GM12864 (cell line): ENCODE results near the gene RPGRIP1L.

Source experiments
- DNase-seq: peaks from one replicate; pipeline ENCODE4 v3.0.0-alpha.2; 2011; ENCODE audit warnings: low read depth
- H3K4me3 ChIP-seq: 2 replicates; pipeline ENCODE4 v1.5.1; 2011; ENCODE audit warnings: mild to moderate bottlenecking, low read depth, low read length, control low read depth
- CTCF ChIP-seq: IDR thresholded peaks from 2 replicates; pipeline ENCODE4 v1.5.1; 2011; ENCODE audit warnings: low read depth, mild to moderate bottlenecking, moderate library complexity, low read length, control low read depth, inconsistent platforms; ENCODE audit errors: missing control alignments

RPGRIP1L gene

GRCh38 chr16:53636978-53637377 is 66.7 kb downstream of the RPGRIP1L start:
- H3K4me3 ChIP-seq: no peak overlapping the region
- DNase-seq: no peak
- no peak for TF ChIP-seq CTCF

GRCh38 chr16:53632526-53632925 is 71.1 kb downstream of the RPGRIP1L start:
- no peak for TF ChIP-seq CTCF
- no peak for DNase-seq

GRCh38 chr16:53631236-53632025 is 72.2 kb downstream of the RPGRIP1L start:
- no peak for TF ChIP-seq CTCF
- H3K4me3 ChIP-seq: no peak overlapping the region
- DNase-seq: no peak

More at GRCh38 chr16:53632526-53632925, 71.1 kb downstream of the RPGRIP1L start:
- H3K4me3 ChIP-seq: no peak overlapping the region

GRCh38 chr16:53629607-53630312 is 73.9 kb downstream of the RPGRIP1L start:
- no peak for DNase-seq
- TF ChIP-seq CTCF: no peak
- H3K4me3 ChIP-seq: no peak overlapping the region

GRCh38 chr16:53629151-53629550 is 74.5 kb downstream of the RPGRIP1L start:
- TF ChIP-seq CTCF: no peak
- H3K4me3 ChIP-seq: no peak overlapping the region
- no peak for DNase-seq

- H3K4me3 ChIP-seq: no peak overlapping the region
- DNase-seq: no peak
- TF ChIP-seq CTCF: no peak
These were observed 76.8 kb downstream of the RPGRIP1L start for GRCh38 chr16:53626811-53627210.

GRCh38 chr16:53626161-53626560 is 77.5 kb downstream of the RPGRIP1L start:
- DNase-seq: no peak

More at GRCh38 chr16:53626161-53626560, 77.5 kb downstream of the RPGRIP1L start:
- no peak overlapping the region for H3K4me3 ChIP-seq
- TF ChIP-seq CTCF: no peak
